OCI-LY7 (cell line): ENCODE data around the gene SHOC2. TPM values are rescaled to one million over a fixed set of nuclear protein-coding genes. Genes with fewer than 3 reads are reported as not detected.

Experiments used
- BruUV-seq: library from RNA; stranded (reverse); fragments of 400-500 nt; replicated peaks from 2 replicates; lab custom pipeline; 2021; lab: Mats Ljungman, UMichigan
- CTCF ChIA-PET: fragments of 300-600 bp; sonication (Branson Sonifier 250); formaldehyde crosslinking; loops from one replicate; lab custom pipeline; 2022; ENCODE audit warnings: antibody characterized with exemption; ENCODE audit not compliant: unreplicated experiment; lab: Charles Lee
- POLR2A ChIA-PET: fragments of 300-600 bp; sonication (Branson Sonifier 250); formaldehyde crosslinking; loops from one replicate; lab custom pipeline; 2022; ENCODE audit warnings: antibody characterized with exemption; lab: Charles Lee
- DNase-seq: peaks from one replicate; pipeline ENCODE4 v3.0.0-alpha.2; 2015; ENCODE audit warnings: low spot score
- H2AFZ ChIP-seq: fragments of 200-600 bp; sonication (generic), shearing (Covaris generic); 2 replicates; pipeline ENCODE4 v1.6.1; 2014; ENCODE audit warnings: mild to moderate bottlenecking, antibody characterized with exemption, low read length, moderate library complexity
- H3K27ac ChIP-seq: fragments of 200-600 bp; sonication (generic); 2 replicates; pipeline ENCODE4 v1.5.1; 2014; ENCODE audit warnings: mixed run types, low read depth, mild to moderate bottlenecking, moderate library complexity, low read length, inconsistent platforms; ENCODE audit not compliant: poor library complexity, severe bottlenecking
- H3K36me3 ChIP-seq: fragments of 200-600 bp; sonication (generic); 2 replicates; pipeline ENCODE4 v1.6.1; 2014; ENCODE audit warnings: mild to moderate bottlenecking, antibody characterized with exemption, low read length, moderate library complexity, mixed read lengths; ENCODE audit not compliant: insufficient read depth
- H3K4me1 ChIP-seq: fragments of 200-600 bp; sonication (generic); 2 replicates; pipeline ENCODE4 v1.5.1; 2014; ENCODE audit warnings: mild to moderate bottlenecking, low read length; ENCODE audit not compliant: insufficient read depth, poor library complexity, severe bottlenecking
- H3K4me2 ChIP-seq: fragments of 200-600 bp; sonication (generic); 2 replicates; pipeline ENCODE4 v1.6.1; 2014; ENCODE audit warnings: mild to moderate bottlenecking, low read length
- H3K4me3 ChIP-seq: fragments of 200-600 bp; sonication (generic); 2 replicates; pipeline ENCODE4 v1.5.1; 2014; ENCODE audit warnings: mild to moderate bottlenecking, low read depth, low read length; ENCODE audit not compliant: poor library complexity, severe bottlenecking
- H3K79me2 ChIP-seq: fragments of 200-600 bp; sonication (generic); 2 replicates; pipeline ENCODE4 v1.6.1; 2016; ENCODE audit warnings: low read depth, mild to moderate bottlenecking, low read length, moderate library complexity, mixed read lengths; ENCODE audit not compliant: insufficient read depth
- H3K9me2 ChIP-seq: fragments of 200-600 bp; sonication (generic); 2 replicates; pipeline ENCODE4 v1.6.1; 2016; ENCODE audit warnings: mild to moderate bottlenecking, low read length, mixed read lengths; ENCODE audit not compliant: insufficient read depth
- H3K9me3 ChIP-seq: fragments of 200-600 bp; sonication (generic); 2 replicates; pipeline ENCODE4 v1.6.1; 2014; ENCODE audit warnings: mild to moderate bottlenecking, mixed run types, low read length, mixed read lengths
- H4K20me1 ChIP-seq: fragments of 200-600 bp; sonication (generic); 2 replicates; pipeline ENCODE4 v1.6.1; 2014; ENCODE audit warnings: mild to moderate bottlenecking, antibody characterized with exemption, low read length, moderate library complexity, mixed read lengths; ENCODE audit not compliant: insufficient read depth
- EZH2phosphoT487 ChIP-seq: fragments of 200-600 bp; sonication (generic); IDR thresholded peaks from 2 replicates; pipeline ENCODE4 v1.6.1; 2018; ENCODE audit warnings: low read depth, borderline replicate concordance, mild to moderate bottlenecking, mixed run types, antibody characterized with exemption, low read length, moderate library complexity, mixed read lengths
- intact Hi-C: fragments of 100-400 bp; cut with micrococcal nuclease; formaldehyde crosslinking; loops from one replicate; pipeline ENCODE4 v1.10.0; 2022; ENCODE audit not compliant: unreplicated experiment
- total RNA-seq, 2 experiments: library from RNA; depleted of rRNA in 1 of 2; stranded (reverse); fragments of >200 nt in 1 of 2; shearing (Covaris generic) in 1 of 2; gene quantifications; 2 replicates each; pipeline ENCODE4 v1.2.3, GENCODE V29; 2014 to 2022
- TF ChIP-seq, protein P1 (sequence below): fragments of 200-600 bp; sonication (generic); conservative IDR thresholded peaks from 2 replicates; pipeline ENCODE4 v1.5.1; 2014; ENCODE audit warnings: mild to moderate bottlenecking, antibody characterized with exemption, low read length, moderate library complexity, mixed read lengths

The SHOC2 gene
- total RNA-seq, 2 experiments from 2014 or later, result 54.1 to 92.2 TPM

DNA sequence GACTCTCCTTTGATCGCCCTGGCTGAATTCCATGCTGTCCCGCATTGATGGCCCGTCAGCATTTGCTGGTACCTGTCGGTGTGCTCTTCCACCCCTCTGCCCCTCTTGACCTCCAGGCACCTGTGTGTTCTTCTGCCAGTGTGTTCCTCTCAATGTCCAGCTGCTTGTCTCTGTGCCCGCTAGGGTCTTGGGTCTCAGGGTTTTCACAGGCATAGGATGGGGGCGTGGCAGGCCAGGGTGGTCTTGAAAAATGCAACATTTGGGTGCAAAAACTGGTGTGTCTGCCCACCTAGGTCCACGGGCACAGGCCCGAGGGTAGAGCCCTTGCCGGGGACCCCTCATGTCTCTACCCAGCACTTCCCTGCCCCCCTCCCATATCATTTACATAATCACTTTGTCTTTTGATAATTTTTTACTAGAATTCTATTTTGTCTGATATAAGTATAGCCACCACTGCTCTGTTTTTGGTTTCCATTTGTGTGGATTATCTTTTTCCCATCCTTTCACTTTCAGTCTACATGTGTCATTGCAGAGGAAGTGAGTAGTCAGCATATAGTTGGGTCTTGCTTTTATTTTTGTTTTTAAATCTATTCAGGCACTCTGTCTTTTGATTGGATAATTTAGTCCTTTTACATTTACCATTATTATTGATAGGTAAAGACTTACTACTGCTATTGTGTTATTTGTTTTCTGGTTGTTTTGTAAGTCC lies 110.8 kb downstream of the SHOC2 start:
- intact Hi-C loops, result no loop called here
- Histone ChIP-seq H3K4me3 (no peak overlapping the region), H3K9me3 (0 out of 2 replicates have a peak, but pooled peaks cover 3% of the 10 kb centered on the region), H3K79me2 (no peaks in the 10 kb centered on the region), H3K4me2 (no peak overlapping the region), H3K4me1 (no peaks in the 10 kb centered on the region), H3K36me3 (peaks cover 27% of the 10 kb centered on the region), H2AFZ (no peak overlapping the region), H4K20me1 (no peaks in the 10 kb centered on the region), H3K9me2 (no peaks in the 10 kb centered on the region), H3K27ac (no peak overlapping the region)
- no peak for TF ChIP-seq EZH2phosphoT487
- TF ChIP-seq, protein P1, sequence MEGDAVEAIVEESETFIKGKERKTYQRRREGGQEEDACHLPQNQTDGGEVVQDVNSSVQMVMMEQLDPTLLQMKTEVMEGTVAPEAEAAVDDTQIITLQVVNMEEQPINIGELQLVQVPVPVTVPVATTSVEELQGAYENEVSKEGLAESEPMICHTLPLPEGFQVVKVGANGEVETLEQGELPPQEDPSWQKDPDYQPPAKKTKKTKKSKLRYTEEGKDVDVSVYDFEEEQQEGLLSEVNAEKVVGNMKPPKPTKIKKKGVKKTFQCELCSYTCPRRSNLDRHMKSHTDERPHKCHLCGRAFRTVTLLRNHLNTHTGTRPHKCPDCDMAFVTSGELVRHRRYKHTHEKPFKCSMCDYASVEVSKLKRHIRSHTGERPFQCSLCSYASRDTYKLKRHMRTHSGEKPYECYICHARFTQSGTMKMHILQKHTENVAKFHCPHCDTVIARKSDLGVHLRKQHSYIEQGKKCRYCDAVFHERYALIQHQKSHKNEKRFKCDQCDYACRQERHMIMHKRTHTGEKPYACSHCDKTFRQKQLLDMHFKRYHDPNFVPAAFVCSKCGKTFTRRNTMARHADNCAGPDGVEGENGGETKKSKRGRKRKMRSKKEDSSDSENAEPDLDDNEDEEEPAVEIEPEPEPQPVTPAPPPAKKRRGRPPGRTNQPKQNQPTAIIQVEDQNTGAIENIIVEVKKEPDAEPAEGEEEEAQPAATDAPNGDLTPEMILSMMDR, result no peak
- no TSS peak for BruUV-seq
- POLR2A ChIA-PET, result interaction anchor here (0.6 kb wide), 1 partner anchor 702 kb away, joined by 3 read pairs; no protein-coding TSS in a partner anchor
- no peak for DNase-seq
- CTCF ChIA-PET, result no interaction called here

DNA sequence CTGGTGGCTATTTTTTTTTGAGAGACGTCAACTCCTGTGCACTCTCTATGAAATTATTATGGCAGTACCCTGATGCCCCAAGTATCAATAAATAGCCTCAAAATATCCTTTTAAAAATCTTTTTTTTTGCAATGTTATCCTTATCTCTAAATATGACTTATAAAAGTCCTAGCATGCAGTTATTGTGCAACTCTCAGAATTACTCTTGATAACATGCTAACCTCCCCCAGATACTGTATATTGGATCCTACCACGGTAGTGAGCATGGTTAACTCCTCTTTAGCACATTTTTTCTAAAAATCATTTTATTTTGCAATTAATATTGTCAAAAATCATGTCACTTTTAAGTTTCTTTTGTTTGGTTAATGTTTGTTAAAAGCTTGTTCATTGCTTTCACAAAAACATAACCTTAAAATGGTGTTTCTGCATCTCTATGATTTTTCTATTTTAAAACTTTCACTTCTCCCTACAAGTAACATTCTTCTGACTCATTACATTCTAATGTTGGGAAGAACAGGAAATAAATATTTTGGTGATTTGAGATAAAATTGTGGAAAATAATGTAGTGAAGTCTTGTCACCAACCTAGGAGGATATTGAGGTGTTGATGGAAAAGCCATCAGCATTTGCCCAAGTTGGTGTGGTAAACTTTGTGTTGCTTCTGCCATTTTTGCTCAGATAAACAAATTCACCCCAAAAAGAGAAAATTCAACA lies 115.3 kb downstream of the SHOC2 start:
- H2AFZ ChIP-seq, result no peak overlapping the region
- H3K79me2 ChIP-seq, result no peaks in the 10 kb centered on the region
- no peak overlapping the region for H3K27ac ChIP-seq
- H3K4me1 ChIP-seq, result no peaks in the 10 kb centered on the region
- peaks cover 7% of the 10 kb centered on the region for H3K9me3 ChIP-seq
- peaks cover 16% of the 10 kb centered on the region for H3K36me3 ChIP-seq
- ChIA-PET CTCF (no interaction called here), POLR2A (interaction anchor here (0.6 kb wide), 1 partner anchor 1094 kb away, joined by 5 read pairs; no protein-coding TSS in a partner anchor)
- H4K20me1 ChIP-seq, result no peaks in the 10 kb centered on the region
- no peak overlapping the region for H3K4me3 ChIP-seq
- no peak for DNase-seq
- TF ChIP-seq, protein P1, result no peak
- TF ChIP-seq EZH2phosphoT487, result no peak
- no peak overlapping the region for H3K4me2 ChIP-seq
- intact Hi-C loops, result no loop called here
- BruUV-seq, result no TSS peak
- H3K9me2 ChIP-seq, result no peaks in the 10 kb centered on the region

DNA sequence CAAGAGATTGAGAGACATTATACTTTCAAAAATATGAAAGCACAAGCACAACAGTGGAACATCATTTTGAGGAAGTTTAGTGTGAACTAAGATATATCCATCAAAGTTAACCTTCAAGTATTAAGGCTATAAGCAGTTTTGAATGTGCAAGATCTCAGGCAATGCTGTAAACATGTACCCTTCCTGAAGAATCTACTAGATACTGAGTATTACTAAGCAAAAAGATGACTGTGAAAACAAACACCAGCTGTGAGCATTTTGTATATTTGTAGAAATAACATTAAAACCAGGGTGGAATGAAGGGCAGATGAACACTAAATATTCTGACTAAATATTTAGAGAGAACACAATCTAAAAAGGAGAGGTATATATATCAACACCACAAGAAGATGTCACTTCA lies 116.1 kb downstream of the SHOC2 start:
- Histone ChIP-seq H3K4me1 (no peaks in the 10 kb centered on the region), H3K4me2 (no peak overlapping the region), H3K9me3 (peaks cover 13% of the 10 kb centered on the region), H3K27ac (no peak overlapping the region), H3K9me2 (no peaks in the 10 kb centered on the region), H4K20me1 (no peaks in the 10 kb centered on the region), H3K36me3 (peaks cover 10% of the 10 kb centered on the region), H2AFZ (no peak overlapping the region), H3K4me3 (no peak overlapping the region), H3K79me2 (no peaks in the 10 kb centered on the region)
- no TSS peak for BruUV-seq
- ChIA-PET POLR2A (no interaction called here), CTCF (no interaction called here)
- TF ChIP-seq, protein P1, result no peak
- no peak for TF ChIP-seq EZH2phosphoT487
- intact Hi-C loops, result no loop called here
- DNase-seq, result no peak
